Breast epithelium (tissue), 4 donors: Measurements from ENCODE around the gene FAM50B. TPM values are rescaled to one million over a fixed set of nuclear protein-coding genes. Genes with fewer than 3 reads are reported as not detected.

Experiments
- DNase-seq, 2 donors: peaks; one replicate each; pipeline ENCODE4 v3.0.0-alpha.2; 2019; ENCODE audit warnings: low spot score in 2 of 2
- H3K27ac ChIP-seq, 2 donors: fragments of 200-600 bp; sonication (generic) in 1 of 2; one replicate each; pipeline ENCODE4 v1.5.1; 2016 to 2019; ENCODE audit warnings: mild to moderate bottlenecking in 1 of 2
- H3K27me3 ChIP-seq, 2 donors: fragments of 200-600 bp; sonication (generic) in 1 of 2; one replicate each; pipeline versions ENCODE4 v1.5.1 to v1.6.0; 2017 to 2019; ENCODE audit warnings: control low read depth in 1 of 2, mild to moderate bottlenecking in 1 of 2
- H3K36me3 ChIP-seq: fragments of 200-600 bp; one replicate; pipeline ENCODE4 v1.5.1; 2019
- H3K4me1 ChIP-seq, 2 donors: fragments of 200-600 bp; sonication (generic); one replicate each; pipeline ENCODE4 v1.5.1; 2016 to 2019; ENCODE audit warnings: control low read depth in 1 of 2
- H3K4me3 ChIP-seq, 3 donors: fragments of 200-600 bp; sonication (generic); 1 replicate in 2 of 3; 2 replicates in 1 of 3; pipeline ENCODE4 v1.5.1; 2016 to 2019; ENCODE audit warnings: mild to moderate bottlenecking in 3 of 3, moderate library complexity in 2 of 3
- H3K9me3 ChIP-seq, 2 donors: fragments of 200-600 bp; sonication (generic) in 1 of 2; one replicate each; pipeline ENCODE4 v1.5.1; 2016 to 2019; ENCODE audit warnings: control low read depth in 1 of 2
- CTCF ChIP-seq, 3 donors: fragments of 450-650 bp; IDR thresholded peaks; one replicate each; pipeline ENCODE4 v1.5.1; 2016 to 2017; ENCODE audit warnings: antibody characterized with exemption in 3 of 3, mild to moderate bottlenecking in 3 of 3, moderate library complexity in 3 of 3
- POLR2A ChIP-seq: fragments of 450-650 bp; IDR thresholded peaks from one replicate; pipeline ENCODE4 v1.6.1; 2016; ENCODE audit warnings: antibody characterized with exemption, mild to moderate bottlenecking, moderate library complexity
- POLR2AphosphoS5 ChIP-seq, 3 donors: sonication (generic); formaldehyde crosslinking; IDR thresholded peaks; one replicate each; pipeline ENCODE4 v1.6.1; 2017; ENCODE audit warnings: antibody characterized with exemption in 3 of 3
- intact Hi-C: fragments of 100-400 bp; cut with DNase I; formaldehyde crosslinking; loops from one replicate; pipeline ENCODE4 v1.15.1; 2023; ENCODE audit warnings: low total_unique reads
- total RNA-seq, 3 donors: library from RNA; depleted of rRNA; stranded (reverse); fragments of >200 nt; gene quantifications; one replicate each; pipeline ENCODE4 v1.1.0, GENCODE V29; 2016

FAM50B gene
- total RNA-seq, 3 donors from 2014 or later: 8.8 to 17.0 (median 9.3) TPM

GRCh38 chr6:3894590-3895311, 45.6 kb downstream of the FAM50B start:
- Histone ChIP-seq H3K27me3 (no peaks in the 10 kb centered on the region), H3K4me1 (no peaks in the 10 kb centered on the region), H3K9me3 (no peaks in the 10 kb centered on the region), H3K36me3 (no peaks in the 10 kb centered on the region), H3K4me3 (no peak overlapping the region), H3K27ac (no peak overlapping the region)
- intact Hi-C loops: no loop called here
- no peak for TF ChIP-seq CTCF (IDR thresholded peaks at IDR 0.05)
- TF ChIP-seq POLR2A: no peak
- no peak for TF ChIP-seq POLR2AphosphoS5 (IDR thresholded peaks at IDR 0.05)
- DNase-seq: no peak

- no peak for DNase-seq
- Histone ChIP-seq H3K27ac (no peak overlapping the region), H3K36me3 (no peaks in the 10 kb centered on the region), H3K9me3 (no peaks in the 10 kb centered on the region), H3K4me1 (no peaks in the 10 kb centered on the region), H3K27me3 (no peaks in the 10 kb centered on the region), H3K4me3 (no peak overlapping the region)
- intact Hi-C loops: no loop called here
- TF ChIP-seq POLR2AphosphoS5 (IDR thresholded peaks at IDR 0.05) (no peak), POLR2A (no peak), CTCF (IDR thresholded peaks at IDR 0.05) (no peak)
Observed at GRCh38 chr6:3895312-3895653, 46.1 kb downstream of the FAM50B start.

- no peaks in the 10 kb centered on the region for H3K9me3 ChIP-seq
- TF ChIP-seq CTCF (IDR thresholded peaks at IDR 0.05) (no peak), POLR2AphosphoS5 (IDR thresholded peaks at IDR 0.05) (no peak), POLR2A (no peak)
- H3K27me3 ChIP-seq: no peaks in the 10 kb centered on the region
- intact Hi-C loops: no loop called here
- DNase-seq: no peak
- H3K27ac ChIP-seq: no peak overlapping the region
- H3K4me1 ChIP-seq: no peaks in the 10 kb centered on the region
- no peak overlapping the region for H3K4me3 ChIP-seq
- H3K36me3 ChIP-seq: no peaks in the 10 kb centered on the region
Observed at GRCh38 chr6:3895805-3896204, 46.6 kb downstream of the FAM50B start.

- no peak overlapping the region for H3K27ac ChIP-seq
- intact Hi-C loops: no loop called here
- DNase-seq: no peak
- no peaks in the 10 kb centered on the region for H3K9me3 ChIP-seq
- TF ChIP-seq CTCF (IDR thresholded peaks at IDR 0.05): no peak
- TF ChIP-seq POLR2AphosphoS5 (IDR thresholded peaks at IDR 0.05): no peak
- no peak for TF ChIP-seq POLR2A
- H3K4me1 ChIP-seq: no peaks in the 10 kb centered on the region
- H3K27me3 ChIP-seq: no peaks in the 10 kb centered on the region
- no peak overlapping the region for H3K4me3 ChIP-seq
- no peaks in the 10 kb centered on the region for H3K36me3 ChIP-seq
Observed at GRCh38 chr6:3898265-3898994, 49.3 kb downstream of the FAM50B start.

- Histone ChIP-seq H3K36me3 (no peaks in the 10 kb centered on the region), H3K27me3 (no peaks in the 10 kb centered on the region), H3K4me1 (no peaks in the 10 kb centered on the region), H3K4me3 (no peak overlapping the region), H3K9me3 (no peaks in the 10 kb centered on the region), H3K27ac (no peak overlapping the region)
- intact Hi-C loops: no loop called here
- no peak for TF ChIP-seq CTCF (IDR thresholded peaks at IDR 0.05)
- no peak for TF ChIP-seq POLR2A
- TF ChIP-seq POLR2AphosphoS5 (IDR thresholded peaks at IDR 0.05): no peak
- DNase-seq: no peak
Observed at GRCh38 chr6:3899061-3899460, 49.9 kb downstream of the FAM50B start.
